B cell (primary cell): ENCODE results near the gene NAV2. TPM values are rescaled to one million over a fixed set of nuclear protein-coding genes. Genes with fewer than 3 reads are reported as not detected.

Source experiments
- ATAC-seq: fragments of 200-7000 bp; cut with Tn5 transposase; one replicate; pipeline ENCODE4 v1.10.0; 2021; ENCODE audit warnings: low read depth, mild to moderate bottlenecking, moderate number of reproducible peaks, moderate library complexity
- CTCF ChIA-PET: fragments of 350-600 bp; sonication (Branson Sonifier 250); formaldehyde crosslinking; loops from one replicate; lab custom pipeline; 2021; ENCODE audit warnings: antibody characterized with exemption, inconsistent platforms; lab: Charles Lee
- POLR2A ChIA-PET: fragments of 350-600 bp; sonication (Branson Sonifier 250); formaldehyde crosslinking; loops from one replicate; lab custom pipeline; 2021; ENCODE audit warnings: antibody characterized with exemption; lab: Charles Lee
- DNase-seq: peaks from one replicate; pipeline ENCODE4 v3.0.0; 2013
- H2AFZ ChIP-seq: 2 replicates; pipeline ENCODE4 v1.6.1; 2012; ENCODE audit warnings: mild to moderate bottlenecking, low read depth, low read length; ENCODE audit not compliant: insufficient read depth, poor library complexity, severe bottlenecking
- H3K27ac ChIP-seq, 2 donors: 1 replicate in 1 of 2; 2 replicates in 1 of 2; pipeline ENCODE4 v1.5.1; 2012 to 2013; ENCODE audit warnings: low read length in 2 of 2, mild to moderate bottlenecking in 2 of 2, moderate library complexity in 1 of 2
- H3K27me3 ChIP-seq, 4 experiments: fragments of 200-600 bp in 1 of 4; sonication (generic) in 1 of 4; replicated peaks in 1 of 4; 1 replicate in 2 of 4; 2 replicates in 2 of 4; pipeline versions ENCODE4 v1.6.1 to v1.7.0; 2013 to 2016; ENCODE audit warnings: low read length in 3 of 4, mild to moderate bottlenecking in 2 of 4, mixed read lengths in 1 of 4, moderate library complexity in 1 of 4; ENCODE audit not compliant: insufficient read depth in 4 of 4, control insufficient read depth in 3 of 4; ENCODE audit errors: control extremely low read depth in 1 of 4
- H3K36me3 ChIP-seq, 2 experiments: replicated peaks in 1 of 2; 1 replicate in 1 of 2; 2 replicates in 1 of 2; pipeline versions ENCODE4 v1.6.1 to v1.7.1; 2013; ENCODE audit warnings: low read length in 1 of 2; ENCODE audit not compliant: insufficient read depth in 2 of 2, control insufficient read depth in 1 of 2; ENCODE audit errors: control extremely low read depth in 1 of 2, extremely low read depth in 1 of 2
- H3K4me1 ChIP-seq, 2 donors: fragments of 200-600 bp in 1 of 2; sonication (generic) in 1 of 2; 1 replicate in 1 of 2; 2 replicates in 1 of 2; pipeline versions ENCODE4 v1.5.1 to v1.6.1; 2013 to 2017; ENCODE audit warnings: low read length in 2 of 2; ENCODE audit not compliant: control insufficient read depth in 2 of 2, insufficient read depth in 2 of 2
- H3K4me2 ChIP-seq: replicated peaks from 2 replicates; pipeline ENCODE3; 2012; ENCODE audit warnings: mild to moderate bottlenecking, low read depth, low read length; ENCODE audit not compliant: poor library complexity, severe bottlenecking
- H3K4me3 ChIP-seq, 5 experiments: fragments of 200-600 bp in 1 of 5; sonication (generic) in 1 of 5; 1 replicate in 3 of 5; 2 replicates in 2 of 5; pipeline versions ENCODE4 v1.5.1 to v1.7.0; 2011 to 2016; ENCODE audit warnings: low read length in 4 of 5, mild to moderate bottlenecking in 4 of 5, low read depth in 2 of 5, control low read depth in 1 of 5, moderate library complexity in 1 of 5; ENCODE audit not compliant: insufficient read depth in 1 of 5; ENCODE audit errors: control extremely low read depth in 1 of 5, extremely low read depth in 1 of 5
- H3K79me2 ChIP-seq: fragments of 200-600 bp; sonication (generic); one replicate; pipeline ENCODE4 v1.6.0; 2016; ENCODE audit warnings: low read length; ENCODE audit not compliant: control insufficient read depth, insufficient read depth
- H3K9ac ChIP-seq: fragments of 200-600 bp; sonication (generic); 2 replicates; pipeline ENCODE4 v1.6.1; 2017; ENCODE audit warnings: mild to moderate bottlenecking, low read length, moderate library complexity
- H3K9me3 ChIP-seq, 3 donors: one replicate each; pipeline versions ENCODE4 v1.6.1 to v1.7.1; 2013; ENCODE audit warnings: low read length in 2 of 3; ENCODE audit not compliant: control insufficient read depth in 2 of 3, insufficient read depth in 1 of 3; ENCODE audit errors: control extremely low read depth in 1 of 3
- H4K20me1 ChIP-seq: 2 replicates; pipeline ENCODE4 v1.6.0; 2012; ENCODE audit warnings: mild to moderate bottlenecking, low read length; ENCODE audit not compliant: insufficient read depth, control insufficient read depth, poor library complexity, severe bottlenecking
- H3K27ac Mint-ChIP-seq: one replicate; pipeline ENCODE4 v1.8.0; 2021; ENCODE audit warnings: mixed read lengths
- H3K27me3 Mint-ChIP-seq: one replicate; pipeline ENCODE4 v1.8.0; 2021; ENCODE audit warnings: mixed read lengths
- H3K4me1 Mint-ChIP-seq: one replicate; pipeline ENCODE4 v1.8.0; 2021; ENCODE audit warnings: mixed read lengths
- H3K4me3 Mint-ChIP-seq: one replicate; pipeline ENCODE4 v1.8.0; 2021; ENCODE audit warnings: mixed read lengths
- H3K9me3 Mint-ChIP-seq: one replicate; pipeline ENCODE4 v1.8.0; 2022; ENCODE audit warnings: mixed read lengths; ENCODE audit not compliant: insufficient read depth
- CTCF ChIP-seq: fragments of 200-600 bp; IDR thresholded peaks from one replicate; pipeline ENCODE4 v1.8.0; 2022; ENCODE audit warnings: antibody characterized with exemption, mild to moderate bottlenecking
- EZH2 ChIP-seq: IDR thresholded peaks from 2 replicates; pipeline ENCODE4 v1.6.1; 2012; ENCODE audit warnings: borderline replicate concordance, low read depth, mild to moderate bottlenecking, moderate library complexity, low read length; ENCODE audit not compliant: insufficient read depth, poor library complexity, severe bottlenecking
- WGBS: methylation state at CpG from one replicate; pipeline ENCODE4 v1.1.5; 2013; ENCODE audit warnings: missing lambda C conversion rate; ENCODE audit not compliant: insufficient coverage; 5-methylcytosine and 5-hydroxymethylcytosine counted together
- intact Hi-C: fragments of 100-400 bp; cut with micrococcal nuclease; formaldehyde crosslinking; loops from one replicate; pipeline ENCODE4 v1.10.0; 2022
- polyA plus RNA-seq: library from polyadenylated mRNA; depleted of rRNA; stranded (reverse); fragments of >200 nt; gene quantifications from 2 replicates; pipeline ENCODE4 v1.2.3, GENCODE V29; 2012
- total RNA-seq, 2 donors: library from RNA; stranded (reverse); fragments of 120-200 nt in 1 of 2; gene quantifications; 1 replicate in 1 of 2; 2 replicates in 1 of 2; pipeline versions ENCODE4 v1.2.3 to v1.2.4, GENCODE V29; 2013 to 2022

Gene NAV2
- total and polyA plus RNA-seq, 2 donors (not counting 1 experiment from before 2014, with no cell fraction given), result 0.82 to 22.2 TPM

- Mint-ChIP-seq H3K4me1 (peaks cover 20% of the 10 kb centered on the region), H3K4me3 (no peak overlapping the region), H3K27me3 (peaks cover 41% of the 10 kb centered on the region), H3K9me3 (no peaks in the 10 kb centered on the region), H3K27ac (no peak overlapping the region)
- ChIA-PET POLR2A (no interaction called here), CTCF (no interaction called here)
- DNase-seq (peak; percentile 46), ATAC-seq (peak; percentile 73)
- peaks cover 17 to 20% of the 10 kb centered on the region in 2 donors for H3K4me1 ChIP-seq
- intact Hi-C loops, result no loop called here
- H4K20me1 ChIP-seq, result no peaks in the 10 kb centered on the region
- TF ChIP-seq EZH2, result no peak
- TF ChIP-seq CTCF, result no peak
- 88% methylated on average over 8 of the region's 8 CpGs for WGBS
- H3K27me3 ChIP-seq, result peaks cover 0 to 13% (median 9%) of the 10 kb centered on the region in 4 experiments
- H3K36me3 ChIP-seq, result no peaks in the 10 kb centered on the region
- H2AFZ ChIP-seq, result no peak overlapping the region
- H3K4me3 ChIP-seq, result no peak overlapping the region
- H3K79me2 ChIP-seq, result no peaks in the 10 kb centered on the region
- H3K9me3 ChIP-seq, result no peaks in the 10 kb centered on the region
- no peak overlapping the region for H3K27ac ChIP-seq
- H3K4me2 ChIP-seq, result peak overlapping the region; percentile 21
- H3K9ac ChIP-seq, result no peak overlapping the region
These were observed 271.6 kb downstream of the NAV2 start for GRCh38 chr11:19984048-19984742.

GRCh38 chr11:19985111-19985510 is 272.5 kb downstream of the NAV2 start:
- DNase-seq (no peak), ATAC-seq (no peak)
- no peaks in the 10 kb centered on the region for H3K9me3 ChIP-seq
- no peak overlapping the region for H3K9ac ChIP-seq
- TF ChIP-seq CTCF, result no peak
- no peak for TF ChIP-seq EZH2
- H2AFZ ChIP-seq, result no peak overlapping the region
- H3K27ac ChIP-seq, result no peak overlapping the region
- no peak overlapping the region for H3K4me3 Mint-ChIP-seq
- no peaks in the 10 kb centered on the region for H3K9me3 Mint-ChIP-seq
- no peak overlapping the region for H3K4me3 ChIP-seq
- H4K20me1 ChIP-seq, result no peaks in the 10 kb centered on the region
- no peak overlapping the region for H3K27ac Mint-ChIP-seq
- CTCF ChIA-PET, result no interaction called here
- H3K27me3 Mint-ChIP-seq, result peaks cover 34% of the 10 kb centered on the region
- H3K36me3 ChIP-seq, result no peaks in the 10 kb centered on the region
- POLR2A ChIA-PET, result no interaction called here
- H3K4me1 Mint-ChIP-seq, result peaks cover 11% of the 10 kb centered on the region
- H3K27me3 ChIP-seq, result peaks cover 0 to 13% (median 8%) of the 10 kb centered on the region in 4 experiments
- H3K4me2 ChIP-seq, result no peak overlapping the region
- intact Hi-C loops, result no loop called here
- H3K79me2 ChIP-seq, result no peaks in the 10 kb centered on the region
- peaks cover 8 to 11% of the 10 kb centered on the region in 2 donors for H3K4me1 ChIP-seq
